ENCODE results near the gene WDR7.
A peak's percentile ranks its signal among the peaks of the same experiment; 100 is the strongest.

- TF ChIP-seq ETS1 (conservative IDR thresholded peaks at IDR 0.05; ENCODE audit: control insufficient read depth, low read depth, low read length) (no peak), ZNF274 (IDR thresholded peaks at IDR 0.05; ENCODE audit: borderline replicate concordance, low read depth, low read length) (no peak), THRAP3 (IDR thresholded peaks at IDR 0.05; ENCODE audit: borderline replicate concordance) (no peak), TOE1 (IDR thresholded peaks at IDR 0.05; ENCODE audit: borderline replicate concordance) (no peak), TOE1 (CRISPR knock-in tag; IDR thresholded peaks at IDR 0.05; ENCODE audit: borderline replicate concordance, low read depth) (no peak), ZNF124 (CRISPR knock-in tag; IDR thresholded peaks at IDR 0.05) (no peak), FOXA1 (IDR thresholded peaks at IDR 0.05; ENCODE audit: borderline replicate concordance) (no peak), BHLHE40 (IDR thresholded peaks at IDR 0.05; ENCODE audit: low read length) (no peak), NBN (IDR thresholded peaks at IDR 0.05; ENCODE audit: low read depth) (no peak), ATF2 (CRISPR knock-in tag; IDR thresholded peaks at IDR 0.05) (no peak), CTCF (IDR thresholded peaks at IDR 0.05 in 2 of 3, conservative IDR thresholded peaks at IDR 0.05 in 1 of 3; ENCODE audit: insufficient read depth in 2 of 3, low read depth in 1 of 3, low read length in 3 of 3) (peak; percentile 36 to 64 (median 62); a peak in 5 of 6 replicates), HDAC2 (IDR thresholded peaks at IDR 0.05) (no peak)
These were observed 138.1 kb downstream of the WDR7 start for GRCh38 chr18:56789004-56789888.

All from K562 (cell line).